ENCODE data around the gene YWHAE. TPM values are rescaled to one million over a fixed set of nuclear protein-coding genes. Genes with fewer than 3 reads are reported as not detected.
"Not testable (repeated sequence)": the region's sequence is repeated elsewhere in the genome, so short reads cannot be mapped to it uniquely, and the experiment has no call there.

The YWHAE gene
- 253 and 263 TPM in 2 replicates for total RNA-seq

DNA sequence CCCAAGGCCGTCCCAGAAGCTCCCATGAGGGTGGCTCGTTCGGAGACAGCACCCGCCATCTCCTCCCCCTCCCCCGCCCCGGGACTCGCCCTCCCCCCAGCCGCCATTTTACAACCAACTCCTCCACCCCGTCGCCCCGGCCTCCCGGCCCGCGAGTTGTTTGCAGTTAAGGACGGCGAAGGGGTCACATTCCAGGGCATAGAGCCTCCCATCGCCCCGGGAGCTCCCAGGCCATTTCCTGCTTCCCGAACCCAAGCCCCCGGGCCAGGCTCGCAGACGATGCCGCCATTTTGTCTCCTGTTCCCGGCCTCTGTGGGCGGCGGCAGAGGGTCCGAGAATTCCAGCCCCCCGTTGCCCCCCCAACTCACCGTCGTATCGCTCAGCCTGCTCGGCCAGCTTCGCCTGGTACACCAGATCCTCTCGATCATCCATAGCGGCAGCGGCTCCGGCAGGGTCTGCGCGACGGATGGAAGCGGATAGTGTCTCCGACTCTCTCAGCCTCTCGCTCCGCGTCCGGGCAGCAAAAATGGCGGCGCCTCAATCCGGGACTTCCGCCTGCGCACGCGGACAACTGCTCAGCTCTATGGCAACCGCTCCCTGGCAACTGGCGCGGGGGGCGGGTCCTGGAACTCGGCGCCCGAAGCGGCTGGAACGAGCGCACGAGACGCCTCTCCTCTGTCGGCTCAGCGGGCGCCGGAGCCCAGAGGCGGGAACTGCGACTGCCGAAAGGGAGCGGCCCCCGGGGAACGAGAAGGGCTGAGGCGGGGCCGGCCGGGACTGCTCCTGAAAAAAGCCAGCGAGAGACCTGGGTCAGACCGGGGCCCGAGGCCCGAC is at the start of gene YWHAE:
TSS of gene YWHAE (minus strand) at position 544 of the 834 bp plus-strand sequence. CDS start at position 432, 112 bp downstream.
- ChIA-PET POLR2A (interaction anchor here (0.5 to 1.9 kb wide), 34 partner anchors 10 to 1604 kb away, joined by 3 to 33 read pairs (median 5); partner anchors contain the start of genes CRK, INPP5K and SLC43A2), CTCF (interaction anchor here (0.9 to 2.0 kb wide), 3 partner anchors 21 to 116 kb away, joined by 3 to 7 read pairs (median 6); partner anchors contain the start of gene INPP5K)
- peaks cover 29% of the 10 kb centered on the region for H3K36me3 Mint-ChIP-seq (ENCODE audit: low read depth)
- peak within 1 kb of the TSS; percentile 98 for H3K27ac Mint-ChIP-seq
- H3K4me1 Mint-ChIP-seq: peaks cover 44% of the 10 kb centered on the region
- DNase-seq (peak; percentile 94), ATAC-seq (ENCODE audit: low read depth) (peak; percentile 85)
- H3K27me3 Mint-ChIP-seq: no peaks in the 10 kb centered on the region
- TF ChIP-seq, protein P1, sequence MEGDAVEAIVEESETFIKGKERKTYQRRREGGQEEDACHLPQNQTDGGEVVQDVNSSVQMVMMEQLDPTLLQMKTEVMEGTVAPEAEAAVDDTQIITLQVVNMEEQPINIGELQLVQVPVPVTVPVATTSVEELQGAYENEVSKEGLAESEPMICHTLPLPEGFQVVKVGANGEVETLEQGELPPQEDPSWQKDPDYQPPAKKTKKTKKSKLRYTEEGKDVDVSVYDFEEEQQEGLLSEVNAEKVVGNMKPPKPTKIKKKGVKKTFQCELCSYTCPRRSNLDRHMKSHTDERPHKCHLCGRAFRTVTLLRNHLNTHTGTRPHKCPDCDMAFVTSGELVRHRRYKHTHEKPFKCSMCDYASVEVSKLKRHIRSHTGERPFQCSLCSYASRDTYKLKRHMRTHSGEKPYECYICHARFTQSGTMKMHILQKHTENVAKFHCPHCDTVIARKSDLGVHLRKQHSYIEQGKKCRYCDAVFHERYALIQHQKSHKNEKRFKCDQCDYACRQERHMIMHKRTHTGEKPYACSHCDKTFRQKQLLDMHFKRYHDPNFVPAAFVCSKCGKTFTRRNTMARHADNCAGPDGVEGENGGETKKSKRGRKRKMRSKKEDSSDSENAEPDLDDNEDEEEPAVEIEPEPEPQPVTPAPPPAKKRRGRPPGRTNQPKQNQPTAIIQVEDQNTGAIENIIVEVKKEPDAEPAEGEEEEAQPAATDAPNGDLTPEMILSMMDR (IDR thresholded peaks at IDR 0.05): no peak
- H3K4me3 Mint-ChIP-seq: peak within 1 kb of the TSS; percentile 98
- intact Hi-C loops (cut with micrococcal nuclease): loop anchor here (1.0 to 5.0 kb wide), 7 partner anchors 38 to 317 kb away; partner anchors contain the start of genes CRK, INPP5K and SLC43A2
- no peaks in the 10 kb centered on the region for H3K9me3 Mint-ChIP-seq

DNA sequence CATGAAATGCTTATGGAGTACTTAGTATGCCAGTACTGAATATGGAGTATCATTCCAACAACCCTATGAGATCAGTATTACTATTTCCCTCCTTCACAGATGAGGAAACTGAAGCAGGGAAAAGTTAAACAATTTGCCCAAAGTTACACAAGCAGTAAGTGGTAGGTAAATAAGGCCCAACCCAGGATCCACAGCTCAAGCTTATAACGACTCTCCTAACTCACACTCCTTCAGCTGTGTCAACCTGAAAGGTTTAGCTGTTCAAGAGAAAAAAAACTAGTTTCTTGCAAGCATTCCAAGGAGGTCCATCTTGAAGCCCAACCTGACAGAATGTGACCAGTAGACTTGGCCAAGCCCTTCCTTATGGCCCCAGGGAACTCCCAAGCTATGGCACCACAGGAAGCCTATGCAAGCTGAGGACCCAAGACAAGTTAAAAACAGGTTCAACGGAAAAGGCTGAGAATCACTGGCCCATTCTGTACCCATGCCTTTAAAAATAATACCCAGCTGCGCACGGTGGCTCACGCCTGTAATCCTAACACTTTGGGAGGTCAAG is 49.5 kb upstream of the YWHAE start:
- ATAC-seq (ENCODE audit: low read depth): no peak
- no peak for DNase-seq
- no peak overlapping the region for H3K27ac Mint-ChIP-seq
- intact Hi-C loops (cut with micrococcal nuclease): no loop called here
- TF ChIP-seq, protein P1 (IDR thresholded peaks at IDR 0.05): no peak
- ChIA-PET POLR2A (interaction anchor here (0.6 to 1.4 kb wide), 2 partner anchors 8 to 13 kb away, joined by 3 to 4 read pairs; no protein-coding TSS in a partner anchor), CTCF (interaction anchor here (0.9 kb wide), 1 partner anchor 84 kb away, joined by 4 read pairs; no protein-coding TSS in a partner anchor)
- H3K4me1 Mint-ChIP-seq: peaks cover 51% of the 10 kb centered on the region
- no peaks in the 10 kb centered on the region for H3K9me3 Mint-ChIP-seq
- no peaks in the 10 kb centered on the region for H3K27me3 Mint-ChIP-seq
- no peak overlapping the region for H3K4me3 Mint-ChIP-seq
- peaks cover 48% of the 10 kb centered on the region for H3K36me3 Mint-ChIP-seq (ENCODE audit: low read depth)

DNA sequence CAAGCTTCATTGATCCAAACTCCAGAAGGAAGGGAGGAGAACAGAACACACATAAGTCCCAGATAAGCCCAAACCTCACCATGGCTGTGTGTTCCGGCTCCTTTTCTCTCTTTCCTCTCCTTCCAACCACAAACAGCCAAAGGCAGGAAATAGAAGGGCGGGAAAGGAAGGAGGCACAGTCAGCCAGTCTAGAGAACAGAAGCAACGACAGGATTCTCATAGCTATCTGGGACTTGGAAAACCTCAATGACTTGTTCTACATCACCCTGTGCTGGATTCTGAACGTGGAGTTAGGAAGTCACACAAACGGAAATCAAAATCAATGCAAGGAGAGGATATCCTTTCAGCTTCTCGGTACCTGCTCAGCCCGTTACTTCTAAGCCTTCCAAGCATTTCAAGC is 47.0 kb upstream of the YWHAE start:
- peaks cover 41% of the 10 kb centered on the region for H3K36me3 Mint-ChIP-seq (ENCODE audit: low read depth)
- no peak overlapping the region for H3K4me3 Mint-ChIP-seq
- POLR2A ChIA-PET: no interaction called here
- no peaks in the 10 kb centered on the region for H3K9me3 Mint-ChIP-seq
- no peak overlapping the region for H3K27ac Mint-ChIP-seq
- DNase-seq (no peak), ATAC-seq (ENCODE audit: low read depth) (no peak)
- no peaks in the 10 kb centered on the region for H3K27me3 Mint-ChIP-seq
- intact Hi-C loops (cut with micrococcal nuclease): no loop called here
- CTCF ChIA-PET: no interaction called here
- H3K4me1 Mint-ChIP-seq: peaks cover 33% of the 10 kb centered on the region
- TF ChIP-seq, protein P1 (IDR thresholded peaks at IDR 0.05): no peak

DNA sequence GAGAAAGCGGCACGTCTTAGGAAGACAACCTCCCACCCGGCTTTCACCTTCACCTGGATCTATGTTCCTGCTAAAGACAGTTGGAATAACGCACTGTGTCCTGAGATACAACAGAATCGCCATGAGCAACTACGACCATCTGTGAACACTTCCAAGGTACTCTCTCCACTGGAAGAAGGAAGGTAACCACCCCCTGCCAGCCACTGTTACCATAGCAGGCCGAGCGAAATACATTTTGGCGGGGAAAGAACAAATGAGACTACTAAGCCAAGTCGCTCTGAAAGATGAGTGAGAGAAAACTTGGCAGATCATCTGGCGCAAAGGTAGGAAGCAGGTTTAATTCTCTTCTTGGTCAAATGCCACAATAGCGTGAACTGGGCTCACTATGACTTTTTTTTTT is 46.2 kb upstream of the YWHAE start:
- Mint-ChIP-seq H3K36me3 (ENCODE audit: low read depth) (peaks cover 37% of the 10 kb centered on the region), H3K9me3 (no peaks in the 10 kb centered on the region), H3K4me1 (peaks cover 28% of the 10 kb centered on the region), H3K27ac (no peak overlapping the region), H3K27me3 (no peaks in the 10 kb centered on the region), H3K4me3 (no peak overlapping the region)
- POLR2A ChIA-PET: no interaction called here
- CTCF ChIA-PET: no interaction called here
- DNase-seq (no peak), ATAC-seq (ENCODE audit: low read depth) (no peak)
- intact Hi-C loops (cut with micrococcal nuclease): no loop called here
- TF ChIP-seq, protein P1 (IDR thresholded peaks at IDR 0.05): no peak

DNA sequence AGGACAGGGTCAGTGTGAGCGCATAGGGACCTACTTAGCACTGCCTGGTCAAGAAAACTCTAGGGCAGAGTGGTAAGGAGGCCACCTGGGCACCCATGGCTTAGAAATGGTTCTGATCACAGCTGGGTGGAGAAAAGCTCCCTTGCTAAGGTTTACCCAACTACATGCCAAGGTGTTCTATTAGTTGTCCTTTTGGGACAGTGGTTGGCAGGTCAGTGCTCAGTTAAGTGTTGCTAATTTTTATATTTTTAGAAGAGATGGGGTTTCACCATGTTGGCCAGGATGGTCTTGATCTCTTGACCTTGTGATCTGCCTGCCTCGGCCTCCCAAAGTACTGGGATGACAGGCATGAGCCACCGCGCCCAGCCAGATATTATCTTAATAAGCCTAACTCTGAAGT is 45.7 kb upstream of the YWHAE start:
- intact Hi-C loops (cut with micrococcal nuclease); POLR2A ChIA-PET; H3K27ac Mint-ChIP-seq; DNase-seq; H3K27me3 Mint-ChIP-seq; ATAC-seq (ENCODE audit: low read depth); H3K4me3 Mint-ChIP-seq; CTCF ChIA-PET; H3K9me3 Mint-ChIP-seq: not testable (repeated sequence)
- H3K4me1 Mint-ChIP-seq: peaks cover 28% of the 10 kb centered on the region
- H3K36me3 Mint-ChIP-seq (ENCODE audit: low read depth): peaks cover 37% of the 10 kb centered on the region

DNA sequence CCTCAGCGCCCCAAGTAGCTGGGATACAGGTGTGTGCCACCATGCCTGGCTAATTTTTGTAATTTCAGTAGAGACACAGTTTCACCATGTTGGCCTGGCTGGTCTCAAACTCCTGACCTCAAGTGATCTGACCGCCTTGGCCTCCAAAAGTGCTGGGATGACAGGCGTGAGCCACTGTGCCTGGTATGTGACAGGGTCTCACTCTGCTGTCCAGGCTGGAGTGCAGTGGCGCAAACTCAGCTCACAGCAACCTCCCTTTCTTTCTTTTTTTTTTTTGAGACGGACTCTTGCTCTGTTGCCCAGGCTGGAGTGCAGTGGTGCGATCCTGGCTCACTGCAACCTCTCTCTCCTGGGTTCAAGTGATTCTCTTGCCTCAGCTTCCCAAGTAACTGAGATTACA is 42.7 kb upstream of the YWHAE start:
- intact Hi-C loops (cut with micrococcal nuclease); H3K27me3 Mint-ChIP-seq; H3K4me3 Mint-ChIP-seq; H3K9me3 Mint-ChIP-seq; CTCF ChIA-PET; ATAC-seq (ENCODE audit: low read depth); H3K27ac Mint-ChIP-seq; DNase-seq: not testable (repeated sequence)
- POLR2A ChIA-PET: interaction anchor here (0.6 kb wide), 2 partner anchors 50 to 54 kb away, joined by 3 read pairs; partner anchors contain the start of gene MYO1C
- Mint-ChIP-seq H3K36me3 (ENCODE audit: low read depth) (peaks cover 35% of the 10 kb centered on the region), H3K4me1 (peaks cover 24% of the 10 kb centered on the region)

Data from activated B cell treated with CpG ODN at 0.5 μM for 24 hours (primary cell).